ENCODE measurements around the gene CMIP.

DNA sequence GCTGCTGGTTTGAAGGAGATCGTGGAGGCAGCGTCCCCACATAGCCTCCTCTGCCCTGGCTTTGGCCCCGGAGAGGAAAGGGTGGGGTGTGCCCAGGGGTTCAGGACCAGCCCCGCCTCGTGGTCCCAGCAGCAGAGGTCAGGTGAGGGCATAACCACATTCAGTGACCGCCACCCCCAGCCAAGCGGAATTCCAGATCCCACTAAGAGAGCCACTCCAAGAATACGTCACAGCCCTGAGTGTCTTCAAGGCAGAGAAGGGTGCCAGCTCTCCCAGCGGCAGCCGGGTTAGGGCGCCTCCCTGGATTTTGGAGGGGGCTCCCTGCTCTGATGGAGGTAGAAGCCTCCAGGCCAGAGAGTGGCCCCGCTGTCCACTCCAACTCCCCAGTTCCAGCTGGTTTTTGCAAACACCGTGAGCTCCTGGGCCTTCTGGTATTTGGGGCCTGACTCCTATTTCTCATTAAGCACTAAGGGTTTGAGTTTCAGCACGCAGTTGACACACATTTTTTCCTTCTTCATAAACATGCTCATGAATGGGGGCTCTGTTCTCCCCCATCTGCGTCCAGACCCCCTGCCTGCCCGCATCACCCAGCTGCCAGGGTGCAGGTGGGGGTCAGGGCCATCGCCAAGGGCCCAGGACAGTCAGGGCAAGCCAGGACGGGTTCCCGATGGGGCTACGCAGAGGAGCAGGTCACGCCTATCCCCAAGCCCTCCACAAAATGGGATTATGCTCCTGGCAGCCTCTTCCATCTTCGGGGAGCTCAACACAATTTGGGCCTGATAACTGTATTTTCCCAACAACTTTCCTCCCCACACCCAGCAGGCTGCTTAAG, 236.1 kb downstream of the CMIP start:
- TF ChIP-seq FOXA1 (IDR thresholded peaks at IDR 0.05) (no peak), BHLHE40 (IDR thresholded peaks at IDR 0.05; ENCODE audit: borderline replicate concordance) (no peak)
